Lower leg skin (tissue), 4 donors: Measurements from ENCODE around the gene RBX1. TPM values are rescaled to one million over a fixed set of nuclear protein-coding genes. Genes with fewer than 3 reads are reported as not detected.
A peak's percentile ranks its signal among the peaks of the same experiment; 100 is the strongest.

Experiments used
- DNase-seq, 2 donors: peaks; one replicate each; pipeline ENCODE4 v3.0.0-alpha.2; 2019; ENCODE audit warnings: low spot score in 2 of 2
- H3K4me3 ChIP-seq: fragments of 200-600 bp; sonication (generic); 2 replicates; pipeline ENCODE4 v1.5.1; 2017; ENCODE audit warnings: mild to moderate bottlenecking, low read depth; ENCODE audit not compliant: poor library complexity, severe bottlenecking
- POLR2A ChIP-seq, 2 donors: fragments of 450-650 bp; IDR thresholded peaks; one replicate each; pipeline ENCODE4 v1.6.1; 2016 to 2017; ENCODE audit warnings: antibody characterized with exemption in 2 of 2, mild to moderate bottlenecking in 1 of 2, moderate library complexity in 1 of 2
- WGBS, 2 donors: methylation state at CpG; one replicate each; pipeline ENCODE4 v1.1.5; 2018; 5-methylcytosine and 5-hydroxymethylcytosine counted together
- intact Hi-C: fragments of 100-400 bp; cut with DNase I; formaldehyde crosslinking; loops from one replicate; pipeline ENCODE4 v1.15.0; 2023; ENCODE audit warnings: low total_unique reads
- total RNA-seq, 4 donors: library from RNA; depleted of rRNA; stranded (reverse); fragments of >200 nt; gene quantifications; one replicate each; pipeline ENCODE4 v1.1.0, GENCODE V29; 2016
- TF ChIP-seq, protein P1 (sequence below), 3 donors: fragments of 450-650 bp; IDR thresholded peaks; one replicate each; pipeline ENCODE4 v1.5.1; 2016; ENCODE audit warnings: antibody characterized with exemption in 3 of 3, mild to moderate bottlenecking in 3 of 3, moderate library complexity in 2 of 3

RBX1 gene
- total RNA-seq, 4 donors from 2014 or later, result 26.5 to 47.7 (median 42.0) TPM

DNA sequence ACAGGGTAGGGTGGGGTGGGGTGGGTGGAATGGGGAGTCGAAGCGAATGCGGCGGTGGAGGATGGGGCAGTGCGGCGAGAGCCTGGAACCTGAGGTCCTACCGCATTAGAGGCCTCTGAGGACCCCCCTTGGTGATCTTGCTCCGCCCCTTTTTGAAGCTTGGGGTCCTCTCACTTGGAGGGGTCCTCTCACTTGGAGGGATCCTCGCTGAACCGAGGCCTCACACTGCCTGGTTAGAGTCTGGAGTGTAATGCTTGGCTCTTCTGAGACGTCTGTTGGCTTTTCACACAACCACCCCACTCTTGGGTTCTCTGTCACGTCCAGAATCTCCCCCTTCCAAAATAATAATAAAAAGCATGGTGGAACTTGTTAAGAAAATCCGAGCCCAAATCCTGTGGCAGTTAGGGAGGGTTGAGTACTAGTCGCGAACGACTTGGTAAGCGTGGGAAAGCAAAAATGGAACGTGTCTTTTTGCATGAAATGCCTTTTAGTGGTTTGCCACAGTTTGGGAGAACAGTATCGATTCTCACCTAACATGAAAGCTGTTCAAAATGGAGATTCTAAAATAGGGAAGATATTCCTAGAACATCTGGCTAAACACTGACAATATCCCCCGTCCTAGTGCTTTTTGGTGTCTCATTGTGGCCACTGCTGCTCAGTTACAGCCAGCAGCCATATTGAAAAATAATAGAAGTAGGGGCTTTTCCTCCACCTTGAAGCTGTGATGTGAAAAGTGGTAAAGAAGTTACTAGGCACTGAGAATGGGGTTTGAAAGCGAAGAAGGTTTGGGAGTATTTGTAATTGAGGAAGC lies 822 bp downstream of the RBX1 start:
- TF ChIP-seq, protein P1, sequence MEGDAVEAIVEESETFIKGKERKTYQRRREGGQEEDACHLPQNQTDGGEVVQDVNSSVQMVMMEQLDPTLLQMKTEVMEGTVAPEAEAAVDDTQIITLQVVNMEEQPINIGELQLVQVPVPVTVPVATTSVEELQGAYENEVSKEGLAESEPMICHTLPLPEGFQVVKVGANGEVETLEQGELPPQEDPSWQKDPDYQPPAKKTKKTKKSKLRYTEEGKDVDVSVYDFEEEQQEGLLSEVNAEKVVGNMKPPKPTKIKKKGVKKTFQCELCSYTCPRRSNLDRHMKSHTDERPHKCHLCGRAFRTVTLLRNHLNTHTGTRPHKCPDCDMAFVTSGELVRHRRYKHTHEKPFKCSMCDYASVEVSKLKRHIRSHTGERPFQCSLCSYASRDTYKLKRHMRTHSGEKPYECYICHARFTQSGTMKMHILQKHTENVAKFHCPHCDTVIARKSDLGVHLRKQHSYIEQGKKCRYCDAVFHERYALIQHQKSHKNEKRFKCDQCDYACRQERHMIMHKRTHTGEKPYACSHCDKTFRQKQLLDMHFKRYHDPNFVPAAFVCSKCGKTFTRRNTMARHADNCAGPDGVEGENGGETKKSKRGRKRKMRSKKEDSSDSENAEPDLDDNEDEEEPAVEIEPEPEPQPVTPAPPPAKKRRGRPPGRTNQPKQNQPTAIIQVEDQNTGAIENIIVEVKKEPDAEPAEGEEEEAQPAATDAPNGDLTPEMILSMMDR (IDR thresholded peaks at IDR 0.05), result no peak
- no peak for TF ChIP-seq POLR2A (IDR thresholded peaks at IDR 0.05)

DNA sequence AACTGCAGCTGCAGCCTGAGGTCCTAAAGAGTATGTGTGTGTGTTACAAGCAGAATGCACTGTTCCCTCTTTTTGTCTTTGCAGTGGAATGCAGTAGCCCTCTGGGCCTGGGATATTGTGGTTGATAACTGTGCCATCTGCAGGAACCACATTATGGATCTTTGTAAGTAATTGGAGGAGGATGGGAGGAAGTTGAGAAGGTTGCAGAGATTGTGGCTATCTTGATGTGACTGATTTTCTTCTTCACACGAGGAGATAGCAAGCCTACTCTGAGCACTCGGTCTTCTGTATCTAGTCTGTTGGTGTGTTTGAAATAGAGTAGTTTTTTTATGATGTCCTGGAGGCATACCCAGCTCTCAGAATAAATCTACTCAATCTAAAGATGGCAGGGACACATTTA lies 2.3 kb downstream of the RBX1 start:
- intact Hi-C loops, result loop anchor here (5.0 kb wide), 1 partner anchor 139 kb away; the partner anchor contains the start of gene EP300
- DNase-seq, result no peak
- TF ChIP-seq, protein P1 (IDR thresholded peaks at IDR 0.05), result no peak
- no peak for TF ChIP-seq POLR2A (IDR thresholded peaks at IDR 0.05)
- 50 to 56% methylated on average over 2 of the region's 2 CpGs for WGBS, 2 donors
- H3K4me3 ChIP-seq, result no peak overlapping the region

More for the DNA sequence above, 822 bp downstream of the RBX1 start:
- 3 to 6% methylated on average over 21 of the region's 21 CpGs for WGBS, 2 donors
- no peak for DNase-seq
- intact Hi-C loops, result loop anchor here (5.0 kb wide), 1 partner anchor 140 kb away; the partner anchor contains the start of gene EP300
- peak overlapping the region; percentile 37 for H3K4me3 ChIP-seq

DNA sequence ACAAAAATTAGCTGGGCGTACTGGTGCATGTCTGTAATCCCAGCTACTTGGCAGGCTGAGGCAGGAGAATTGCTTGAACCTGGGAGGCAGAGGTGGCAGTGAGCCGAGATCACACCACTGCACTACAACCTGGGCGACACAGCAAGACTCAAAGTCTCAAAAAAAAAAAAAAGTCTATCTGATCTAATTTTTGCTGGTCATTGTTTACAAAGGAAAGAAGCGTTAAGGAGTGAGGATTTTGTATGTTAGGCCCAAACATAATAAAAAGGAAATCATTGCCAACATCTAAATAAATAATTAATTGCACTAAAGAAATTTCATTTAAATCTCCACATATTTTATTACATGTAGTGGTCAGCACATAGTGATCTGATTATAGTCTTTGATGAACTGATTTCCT lies 2.9 kb downstream of the RBX1 start:
- intact Hi-C loops, result loop anchor here (5.0 kb wide), 1 partner anchor 138 kb away; the partner anchor contains the start of gene EP300
- TF ChIP-seq, protein P1 (IDR thresholded peaks at IDR 0.05), result no peak
- no peak for TF ChIP-seq POLR2A (IDR thresholded peaks at IDR 0.05)
- no peak for DNase-seq
- 75 to 76% methylated on average over 4 of the region's 4 CpGs for WGBS, 2 donors
- no peak overlapping the region for H3K4me3 ChIP-seq

DNA sequence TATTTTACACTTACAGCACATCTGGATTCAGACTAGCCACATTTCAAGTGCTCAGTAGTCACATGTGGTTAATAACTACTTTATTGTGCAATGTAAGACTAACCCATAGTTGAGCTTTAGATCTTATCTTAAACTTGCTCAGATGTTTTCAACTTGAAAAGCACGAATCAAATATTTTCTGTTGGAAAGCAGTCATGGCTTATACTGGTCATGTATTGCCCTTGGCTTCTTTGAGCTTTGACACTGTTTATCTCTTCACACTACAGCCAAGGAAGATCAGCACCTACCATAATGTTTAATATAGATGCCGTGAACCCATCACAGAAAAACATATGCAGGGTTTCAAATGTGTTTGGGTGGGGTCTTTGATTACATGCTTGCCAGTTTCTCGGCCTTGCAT lies 4.4 kb downstream of the RBX1 start:
- H3K4me3 ChIP-seq, result no peak overlapping the region
- no peak for DNase-seq
- TF ChIP-seq, protein P1 (IDR thresholded peaks at IDR 0.05), result no peak
- TF ChIP-seq POLR2A (IDR thresholded peaks at IDR 0.05), result no peak
- intact Hi-C loops, result no loop called here
- WGBS, 2 donors, result 69% methylated on average over 3 of the region's 3 CpGs

DNA sequence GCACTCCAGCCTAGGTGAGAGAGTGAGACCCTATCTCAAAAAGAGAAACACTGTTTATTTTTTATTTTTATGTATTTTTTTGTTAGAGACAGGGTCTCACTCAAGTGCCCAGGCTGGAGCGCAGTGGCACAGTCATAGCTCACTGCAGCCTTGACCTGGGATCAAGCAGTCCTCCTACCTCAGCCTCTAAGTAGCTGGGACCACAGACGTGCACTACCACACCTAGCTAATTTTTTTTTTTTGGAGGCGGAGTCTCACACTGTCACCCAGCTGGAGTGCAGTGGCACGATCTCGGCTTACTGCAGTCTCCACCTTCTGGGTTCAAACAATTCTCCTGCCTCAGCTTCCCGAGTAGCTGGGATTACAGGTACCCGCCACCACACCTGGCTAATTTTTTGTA lies 6.4 kb downstream of the RBX1 start:
- H3K4me3 ChIP-seq, result no peak overlapping the region
- intact Hi-C loops, result no loop called here
- TF ChIP-seq POLR2A (IDR thresholded peaks at IDR 0.05), result no peak
- TF ChIP-seq, protein P1 (IDR thresholded peaks at IDR 0.05), result no peak
- WGBS, 2 donors, result 90 to 96% methylated on average over 7 of the region's 7 CpGs
- DNase-seq, result peak in 1 of 2 donors; percentile 31
